ENCODE measurements around the gene TAS2R40.
"Not testable (repeated sequence)": the region's sequence is repeated elsewhere in the genome, so short reads cannot be mapped to it uniquely, and the experiment has no call there.

TAS2R40 gene

GRCh38 chr7:143203386-143203785 is 18.5 kb upstream of the TAS2R40 start:
- no peak overlapping the region for H3K27ac Mint-ChIP-seq
- no peak overlapping the region for H3K4me3 Mint-ChIP-seq
- H3K27me3 Mint-ChIP-seq (ENCODE audit: low read depth, poor library complexity) = peaks cover 13% of the 10 kb centered on the region
- no peak for TF ChIP-seq CTCF (IDR thresholded peaks at IDR 0.05)
- no peaks in the 10 kb centered on the region for H3K4me1 Mint-ChIP-seq
- H3K9me3 Mint-ChIP-seq = peaks cover 13% of the 10 kb centered on the region
- no peak for DNase-seq
- no peaks in the 10 kb centered on the region for H3K36me3 Mint-ChIP-seq (ENCODE audit: low read depth)

GRCh38 chr7:143205560-143206293 is 16.1 kb upstream of the TAS2R40 start:
- Mint-ChIP-seq H3K27me3 (ENCODE audit: low read depth, poor library complexity) (peaks cover 11% of the 10 kb centered on the region), H3K9me3 (no peaks in the 10 kb centered on the region), H3K27ac (no peak overlapping the region), H3K36me3 (ENCODE audit: low read depth) (no peaks in the 10 kb centered on the region), H3K4me1 (peaks cover 12% of the 10 kb centered on the region), H3K4me3 (no peak overlapping the region)
- TF ChIP-seq CTCF (IDR thresholded peaks at IDR 0.05) = no peak
- no peak for DNase-seq

GRCh38 chr7:143210541-143210940 is 11.3 kb upstream of the TAS2R40 start:
- peaks cover 12% of the 10 kb centered on the region for H3K4me1 Mint-ChIP-seq
- H3K9me3 Mint-ChIP-seq = peaks cover 19% of the 10 kb centered on the region
- H3K27ac Mint-ChIP-seq = no peak overlapping the region
- no peaks in the 10 kb centered on the region for H3K36me3 Mint-ChIP-seq (ENCODE audit: low read depth)
- no peak for TF ChIP-seq CTCF (IDR thresholded peaks at IDR 0.05)
- no peak for DNase-seq
- no peak overlapping the region for H3K4me3 Mint-ChIP-seq
- H3K27me3 Mint-ChIP-seq (ENCODE audit: low read depth, poor library complexity) = peaks cover 6% of the 10 kb centered on the region

- H3K27ac Mint-ChIP-seq; H3K36me3 Mint-ChIP-seq (ENCODE audit: low read depth); H3K4me3 Mint-ChIP-seq; DNase-seq: not testable (repeated sequence)
- peaks cover 12% of the 10 kb centered on the region for H3K4me1 Mint-ChIP-seq
- peaks cover 16% of the 10 kb centered on the region for H3K27me3 Mint-ChIP-seq (ENCODE audit: low read depth, poor library complexity)
- peaks cover 19% of the 10 kb centered on the region for H3K9me3 Mint-ChIP-seq
Measured at GRCh38 chr7:143213478-143213877, 8.4 kb upstream of the TAS2R40 start.

- no peaks in the 10 kb centered on the region for H3K36me3 Mint-ChIP-seq (ENCODE audit: low read depth)
- H3K9me3 Mint-ChIP-seq = peaks cover 19% of the 10 kb centered on the region
- H3K4me3 Mint-ChIP-seq = no peak overlapping the region
- no peak overlapping the region for H3K27ac Mint-ChIP-seq
- H3K4me1 Mint-ChIP-seq = no peaks in the 10 kb centered on the region
- DNase-seq = peak; percentile 62
- TF ChIP-seq CTCF (IDR thresholded peaks at IDR 0.05) = peak; percentile 99
- peaks cover 17% of the 10 kb centered on the region for H3K27me3 Mint-ChIP-seq (ENCODE audit: low read depth, poor library complexity)
Measured at GRCh38 chr7:143214789-143215679, 6.8 kb upstream of the TAS2R40 start.

GRCh38 chr7:143216151-143216550 is 5.7 kb upstream of the TAS2R40 start:
- Mint-ChIP-seq H3K27me3 (ENCODE audit: low read depth, poor library complexity) (peaks cover 17% of the 10 kb centered on the region), H3K4me3 (no peak overlapping the region), H3K36me3 (ENCODE audit: low read depth) (no peaks in the 10 kb centered on the region), H3K9me3 (peaks cover 19% of the 10 kb centered on the region), H3K27ac (no peak overlapping the region), H3K4me1 (no peaks in the 10 kb centered on the region)
- DNase-seq = no peak
- no peak for TF ChIP-seq CTCF (IDR thresholded peaks at IDR 0.05)
